Small intestine (tissue), 7 donors: Measurements from ENCODE around the gene PNMA8B. TPM values are rescaled to one million over a fixed set of nuclear protein-coding genes. Genes with fewer than 3 reads are reported as not detected.
A peak's percentile ranks its signal among the peaks of the same experiment; 100 is the strongest.
"Not testable (repeated sequence)": the region's sequence is repeated elsewhere in the genome, so short reads cannot be mapped to it uniquely, and the experiment has no call there.

Source experiments
- DNase-seq, 2 donors: peaks; one replicate each; pipeline versions ENCODE4 v3.0.0 to v3.0.0-alpha.2; 2013
- FAIRE-seq: peaks from 2 replicates; lab custom pipeline; 2012; peaks lifted over from hg19 to GRCh38; lab: Jason Lieb, UNC
- H3K27ac ChIP-seq, 3 donors: one replicate each; pipeline ENCODE4 v1.5.1; 2013; ENCODE audit warnings: low read length in 2 of 3, mild to moderate bottlenecking in 2 of 3, control low read depth in 1 of 3, inconsistent platforms in 1 of 3, low read depth in 1 of 3, moderate library complexity in 1 of 3
- H3K27me3 ChIP-seq, 3 donors: one replicate each; pipeline ENCODE4 v1.6.1; 2013; ENCODE audit warnings: low read length in 3 of 3, inconsistent platforms in 1 of 3; ENCODE audit not compliant: control insufficient read depth in 3 of 3, insufficient read depth in 3 of 3
- H3K36me3 ChIP-seq, 3 donors: one replicate each; pipeline ENCODE4 v1.6.1; 2013; ENCODE audit warnings: low read length in 3 of 3, inconsistent platforms in 1 of 3, low read depth in 1 of 3, mild to moderate bottlenecking in 1 of 3, moderate library complexity in 1 of 3; ENCODE audit not compliant: control insufficient read depth in 3 of 3, insufficient read depth in 2 of 3
- H3K4me1 ChIP-seq, 3 donors: one replicate each; pipeline ENCODE4 v1.6.1; 2013; ENCODE audit warnings: low read length in 2 of 3, inconsistent platforms in 1 of 3, low read depth in 1 of 3, mild to moderate bottlenecking in 1 of 3, moderate library complexity in 1 of 3; ENCODE audit not compliant: control insufficient read depth in 3 of 3, insufficient read depth in 2 of 3
- H3K4me3 ChIP-seq, 3 donors: one replicate each; pipeline ENCODE4 v1.5.1; 2013; ENCODE audit warnings: low read length in 3 of 3, control low read depth in 1 of 3, inconsistent platforms in 1 of 3, low read depth in 1 of 3, mild to moderate bottlenecking in 1 of 3, moderate library complexity in 1 of 3
- H3K9me3 ChIP-seq, 2 donors: one replicate each; pipeline ENCODE4 v1.6.1; 2013; ENCODE audit warnings: low read depth in 1 of 2, low read length in 1 of 2; ENCODE audit not compliant: control insufficient read depth in 2 of 2, insufficient read depth in 1 of 2
- WGBS, 3 donors: extraction: QIAGEN DNeasy Blood & Tissue Kit; methylation state at CpG; one replicate each; pipeline ENCODE4 v1.1.7; 2013; 5-methylcytosine and 5-hydroxymethylcytosine counted together
- polyA plus RNA-seq, 4 donors: library from polyadenylated mRNA; stranded (reverse) in 3 of 4; unstranded in 1 of 4; fragments of 200-250 nt in 3 of 4; fragments of 120-200 nt in 1 of 4; gene quantifications; one replicate each; pipeline versions ENCODE4 v1.2.1 to v1.2.3, GENCODE V29; 2013
- donor health status: healthy with polysubstance abuse.
- donor health status: control.
- donor health status: control.
- donor health status: Bipolar disorder and iron deficiency.
- donor health status: healthy.

PNMA8B gene
- polyA plus RNA-seq, 4 donors = 1.0 to 1.3 TPM; not detected in 2

GRCh38 chr19:46533078-46533620 lies 37.5 kb upstream of the PNMA8B start:
- Histone ChIP-seq H3K27ac (no peak overlapping the region), H3K27me3 (peaks cover 0 to 9% (median 0%) of the 10 kb centered on the region in 3 donors), H3K4me3 (no peak overlapping the region), H3K36me3 (no peaks in the 10 kb centered on the region), H3K4me1 (no peaks in the 10 kb centered on the region), H3K9me3 (no peaks in the 10 kb centered on the region)
- no peak for DNase-seq
- 62 to 66% (median 65%) methylated on average over 11 to 12 of the region's 12 CpGs for WGBS, 3 donors
- no peak for FAIRE-seq

GRCh38 chr19:46530636-46531035 lies 35.0 kb upstream of the PNMA8B start:
- whole genome bisulfite sequencing, 3 donors = 47 to 70% (median 50%) methylated on average over 1 of the region's 1 CpG
- Histone ChIP-seq H3K36me3 (no peaks in the 10 kb centered on the region), H3K4me3 (no peak overlapping the region), H3K27me3 (peaks cover 0 to 6% (median 0%) of the 10 kb centered on the region in 3 donors), H3K4me1 (no peaks in the 10 kb centered on the region), H3K9me3 (no peaks in the 10 kb centered on the region), H3K27ac (no peak overlapping the region)
- FAIRE-seq (no peak), DNase-seq (no peak)

GRCh38 chr19:46529622-46530451 lies 34.2 kb upstream of the PNMA8B start:
- WGBS, 3 donors = 9 to 11% (median 10%) methylated on average over 13 of the region's 13 CpGs
- Histone ChIP-seq H3K4me3 (no peak overlapping the region), H3K27me3 (peaks cover 0 to 6% (median 0%) of the 10 kb centered on the region in 3 donors), H3K27ac (no peak overlapping the region), H3K36me3 (no peaks in the 10 kb centered on the region), H3K9me3 (no peaks in the 10 kb centered on the region), H3K4me1 (no peaks in the 10 kb centered on the region)
- DNase-seq = peak; percentile 59 to 73
- no peak for FAIRE-seq

- DNase-seq (no peak), FAIRE-seq (no peak)
- Histone ChIP-seq H3K27ac (no peak overlapping the region), H3K27me3 (peaks cover 0 to 2% (median 0%) of the 10 kb centered on the region in 3 donors), H3K9me3 (peaks cover 0 to 2% of the 10 kb centered on the region in 2 donors), H3K4me3 (no peak overlapping the region), H3K4me1 (no peaks in the 10 kb centered on the region), H3K36me3 (no peaks in the 10 kb centered on the region)
- WGBS, 3 donors = 52 to 61% (median 53%) methylated on average over 24 to 25 of the region's 25 CpGs
Measured at GRCh38 chr19:46528601-46529590, 33.2 kb upstream of the PNMA8B start.

GRCh38 chr19:46526801-46527200 lies 31.1 kb upstream of the PNMA8B start:
- 87 to 92% (median 88%) methylated on average over 11 to 18 of the region's 18 CpGs for WGBS, 3 donors
- not testable (repeated sequence) for H3K36me3 ChIP-seq, H3K27me3 ChIP-seq, H3K9me3 ChIP-seq, H3K4me3 ChIP-seq, H3K27ac ChIP-seq, DNase-seq, FAIRE-seq, H3K4me1 ChIP-seq

- no peaks in the 10 kb centered on the region for H3K4me1 ChIP-seq
- H3K4me3 ChIP-seq = no peak overlapping the region
- no peaks in the 10 kb centered on the region for H3K36me3 ChIP-seq
- no peak overlapping the region for H3K27ac ChIP-seq
- no peaks in the 10 kb centered on the region for H3K27me3 ChIP-seq
- H3K9me3 ChIP-seq = peaks cover 0 to 2% of the 10 kb centered on the region in 2 donors
- 64 to 88% (median 82%) methylated on average over 2 of the region's 2 CpGs for WGBS, 3 donors
- FAIRE-seq (no peak), DNase-seq (no peak)
Measured at GRCh38 chr19:46524308-46524707, 28.6 kb upstream of the PNMA8B start.

- not testable (repeated sequence) for FAIRE-seq
Measured at GRCh38 chr19:46522988-46523387, 27.3 kb upstream of the PNMA8B start.

More at GRCh38 chr19:46522988-46523387, 27.3 kb upstream of the PNMA8B start:
- H3K27ac ChIP-seq = peak overlapping the region in 1 of 3 donors; percentile 24
- DNase-seq, H3K4me3 ChIP-seq, H3K4me1 ChIP-seq, H3K27me3 ChIP-seq, H3K9me3 ChIP-seq, H3K36me3 ChIP-seq: not testable (repeated sequence)
- WGBS, 3 donors = 57 to 64% (median 62%) methylated on average over 4 of the region's 4 CpGs
